Activated CD8-positive, alpha-beta memory T cell treated with anti-CD3 and anti-CD28 coated beads for 24 hours (primary cell): ENCODE data around the gene MEF2D.

Experiments used
- DNase-seq: peaks from one replicate; pipeline ENCODE4 v3.0.0-alpha.2; 2020

The MEF2D gene

DNA sequence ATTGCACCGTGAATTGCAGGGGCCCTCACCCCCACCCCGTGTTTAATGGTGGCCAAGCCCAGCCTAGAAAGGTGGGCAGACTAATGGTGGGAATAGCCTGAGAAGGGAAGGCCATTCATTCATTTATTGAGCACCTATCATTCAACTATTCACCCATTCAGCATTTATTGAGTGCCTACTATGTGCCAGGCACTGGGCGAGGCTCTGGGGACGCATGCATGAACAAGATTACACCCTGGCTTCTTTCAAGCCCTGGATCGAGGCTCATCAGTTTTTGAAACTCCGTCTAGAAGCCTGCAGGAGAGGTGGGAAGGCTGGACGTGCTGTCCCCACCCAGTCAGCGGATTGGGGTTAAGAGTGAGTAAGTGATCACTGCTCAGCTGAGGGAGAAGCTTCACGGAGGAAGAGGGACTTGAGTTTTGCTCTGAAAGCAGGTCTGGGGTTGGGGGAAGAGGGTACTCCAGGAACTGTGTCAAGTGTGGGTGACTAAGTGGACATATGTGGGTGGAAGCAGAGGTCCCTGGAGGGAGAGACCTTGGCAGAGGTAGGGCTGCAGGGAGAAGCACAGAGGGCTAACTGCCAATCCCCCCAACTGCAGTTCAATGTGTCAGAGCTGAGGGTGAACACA, 35.6 kb downstream of the MEF2D start:
- DNase-seq = no peak

DNA sequence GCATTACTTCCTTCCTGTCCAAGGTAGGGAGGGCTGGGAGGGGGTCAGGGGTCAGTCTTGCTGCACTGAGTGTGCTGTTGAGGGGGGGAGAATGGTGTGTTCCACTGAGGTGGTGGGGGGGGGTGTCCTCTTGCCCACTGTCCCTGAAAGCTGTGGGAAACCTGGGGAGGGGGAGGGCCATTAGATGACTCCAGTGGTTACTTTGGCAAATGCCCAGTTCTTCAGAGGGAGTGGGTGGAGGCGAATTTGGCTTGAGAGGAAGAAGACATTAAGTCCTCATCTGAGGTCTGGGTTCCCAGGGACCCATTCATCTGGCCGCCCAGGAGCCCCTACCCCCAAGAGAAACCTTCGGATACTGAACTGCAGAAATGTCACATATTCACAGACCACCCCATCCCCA, 36.2 kb downstream of the MEF2D start:
- DNase-seq = no peak

DNA sequence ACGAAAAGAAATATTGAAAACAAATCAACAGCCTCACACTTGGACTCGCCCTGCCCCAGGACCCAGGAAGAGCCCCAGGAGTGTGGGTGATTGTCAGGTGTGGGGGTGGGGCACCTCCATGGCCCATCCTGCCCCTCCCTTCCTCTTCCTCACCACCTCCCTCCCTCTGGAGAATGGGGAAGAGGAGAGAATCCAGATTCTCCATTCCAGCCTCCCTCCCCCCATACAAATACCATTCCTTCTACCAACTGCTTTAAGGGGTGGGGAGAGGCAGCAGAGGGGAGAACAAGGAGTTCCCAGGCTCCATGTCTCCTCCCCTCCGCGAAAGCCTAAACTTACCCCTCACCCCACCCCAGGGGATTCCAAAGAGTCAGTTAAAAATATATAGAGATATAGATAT, 36.7 kb downstream of the MEF2D start:
- DNase-seq = no peak

DNA sequence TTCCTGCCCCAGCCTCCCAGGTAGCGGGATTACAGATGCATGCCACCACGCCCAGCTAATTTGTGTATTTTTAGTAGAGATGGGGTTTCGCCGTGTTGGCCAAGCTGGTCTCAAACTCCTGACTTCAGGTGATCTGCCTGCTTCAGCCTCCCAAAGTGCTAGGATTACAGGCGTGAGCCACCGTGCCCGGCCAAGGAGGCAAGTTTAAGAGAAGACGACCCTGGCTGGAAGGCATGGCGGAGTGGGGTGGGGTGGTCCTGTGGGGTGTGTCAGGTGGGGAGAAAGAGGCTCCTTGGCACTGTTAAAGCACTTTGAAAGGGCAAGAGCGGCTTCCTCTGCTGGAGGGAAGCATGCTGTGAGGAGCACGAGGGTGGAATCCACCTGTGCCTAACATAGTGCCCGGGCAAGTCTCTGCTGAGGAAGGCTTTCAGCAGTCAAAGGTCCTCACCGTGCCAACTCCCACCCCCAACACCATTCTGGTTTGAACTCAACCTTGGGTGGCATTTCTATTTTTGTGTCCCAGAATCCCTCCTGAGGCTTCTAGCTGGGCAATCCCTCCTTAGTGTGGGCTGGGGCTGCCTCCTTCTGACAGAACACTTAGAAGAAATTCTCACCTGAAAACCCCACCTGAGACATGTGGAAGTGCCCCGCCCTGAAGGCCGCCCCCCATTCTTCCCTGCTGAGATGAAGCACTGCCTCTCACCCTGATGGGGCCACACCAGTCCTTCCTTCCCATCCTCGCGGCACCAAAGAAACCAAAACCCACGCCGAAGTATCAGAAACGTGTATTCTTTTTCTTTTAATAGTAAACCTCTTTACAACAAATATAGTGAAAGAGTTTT, 37.4 kb downstream of the MEF2D start:
- DNase-seq = no peak

DNA sequence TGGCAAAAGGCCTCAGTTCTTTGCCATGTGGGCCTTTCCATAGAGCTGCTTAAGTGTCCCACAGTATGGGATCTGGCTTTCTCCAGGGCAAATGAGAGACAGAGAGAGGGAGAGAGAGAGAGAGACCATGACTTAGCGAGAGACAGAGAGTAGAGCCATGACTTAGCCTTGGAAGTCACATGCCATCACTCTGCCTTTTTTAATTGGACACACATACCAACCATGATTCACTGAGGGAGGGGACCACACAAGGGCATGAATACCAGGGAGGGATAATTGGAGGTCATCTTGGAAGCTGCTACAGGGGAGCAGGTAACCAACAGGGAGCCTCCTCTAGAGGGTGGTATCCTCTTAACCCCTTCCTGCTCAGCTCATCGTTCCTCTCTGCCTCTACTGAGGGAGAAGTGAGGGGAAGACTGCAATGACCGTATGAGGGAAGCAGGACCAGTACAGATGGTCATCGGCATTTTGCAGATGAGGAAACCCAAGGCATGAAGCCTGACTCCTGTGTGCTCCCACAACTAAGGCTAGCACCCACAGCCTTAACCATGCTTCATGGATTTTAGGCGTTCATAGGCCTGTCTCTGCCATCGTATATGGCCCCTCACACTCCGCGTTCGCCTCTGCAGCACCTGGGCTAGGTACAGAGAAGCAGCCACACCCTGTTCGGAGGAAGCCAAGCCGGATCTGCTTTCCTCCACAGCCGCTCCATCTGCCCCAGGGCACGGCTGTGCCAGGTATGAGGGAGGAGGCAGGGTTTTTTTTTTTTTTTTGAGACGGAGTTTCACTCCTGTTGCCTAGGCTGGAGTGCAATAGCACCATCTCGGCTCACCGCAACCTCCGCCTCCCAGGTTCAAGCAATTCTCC, 38.6 kb downstream of the MEF2D start:
- no peak for DNase-seq

DNA sequence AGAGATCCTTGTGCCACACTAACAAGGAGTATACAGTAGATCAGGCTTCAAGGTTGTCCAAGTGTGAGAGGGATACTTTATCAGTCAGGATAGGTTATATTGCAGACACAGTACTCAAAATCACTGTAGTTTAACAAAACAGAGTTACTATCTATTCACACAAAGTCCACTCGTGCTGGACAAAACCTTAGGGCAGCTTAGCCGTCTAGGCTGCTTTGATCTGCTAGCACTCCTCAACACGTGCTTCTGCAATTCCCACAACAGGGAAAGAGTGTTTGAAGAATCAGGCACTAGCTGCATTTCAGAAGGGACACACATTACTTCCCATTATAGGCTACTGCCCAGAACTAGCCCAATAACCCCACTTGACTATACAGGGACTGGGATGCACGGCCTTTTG, 39.5 kb downstream of the MEF2D start:
- DNase-seq = no peak

DNA sequence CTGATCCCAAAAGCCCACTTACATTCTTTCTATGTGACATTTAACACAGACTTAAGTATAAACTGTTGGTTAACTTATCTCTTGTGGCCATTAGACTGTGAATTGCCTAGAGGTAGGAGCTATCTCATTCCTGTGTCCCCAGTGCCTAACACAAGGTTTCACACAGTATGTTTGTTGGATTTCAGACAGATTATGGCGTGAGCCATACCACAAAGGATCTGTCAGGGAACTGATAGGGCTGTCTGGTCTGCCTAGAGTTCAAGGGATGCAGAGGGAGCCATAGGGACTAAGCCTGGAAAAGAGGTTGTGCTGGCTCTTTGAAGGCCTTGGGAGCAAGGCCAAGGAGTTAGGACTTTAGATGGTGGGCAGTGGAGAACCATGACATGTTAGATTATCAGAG, 40.0 kb downstream of the MEF2D start:
- DNase-seq = no peak

DNA sequence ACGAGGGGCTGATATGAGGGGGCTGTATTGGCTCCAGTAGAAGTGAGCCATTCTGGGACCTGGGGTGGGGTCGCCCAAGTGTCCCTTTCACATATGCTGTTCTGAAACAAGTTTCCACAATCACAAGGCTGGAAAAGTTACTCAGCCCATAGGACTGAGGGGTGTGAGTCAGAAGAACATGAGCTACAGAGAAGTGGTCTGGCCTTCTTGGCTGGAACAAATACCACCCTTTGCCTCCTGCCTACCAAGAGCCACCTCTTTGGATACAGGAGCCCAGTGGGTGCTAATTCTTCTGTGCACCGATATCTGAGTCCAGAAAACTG, 42.4 kb downstream of the MEF2D start:
- no peak for DNase-seq

DNA sequence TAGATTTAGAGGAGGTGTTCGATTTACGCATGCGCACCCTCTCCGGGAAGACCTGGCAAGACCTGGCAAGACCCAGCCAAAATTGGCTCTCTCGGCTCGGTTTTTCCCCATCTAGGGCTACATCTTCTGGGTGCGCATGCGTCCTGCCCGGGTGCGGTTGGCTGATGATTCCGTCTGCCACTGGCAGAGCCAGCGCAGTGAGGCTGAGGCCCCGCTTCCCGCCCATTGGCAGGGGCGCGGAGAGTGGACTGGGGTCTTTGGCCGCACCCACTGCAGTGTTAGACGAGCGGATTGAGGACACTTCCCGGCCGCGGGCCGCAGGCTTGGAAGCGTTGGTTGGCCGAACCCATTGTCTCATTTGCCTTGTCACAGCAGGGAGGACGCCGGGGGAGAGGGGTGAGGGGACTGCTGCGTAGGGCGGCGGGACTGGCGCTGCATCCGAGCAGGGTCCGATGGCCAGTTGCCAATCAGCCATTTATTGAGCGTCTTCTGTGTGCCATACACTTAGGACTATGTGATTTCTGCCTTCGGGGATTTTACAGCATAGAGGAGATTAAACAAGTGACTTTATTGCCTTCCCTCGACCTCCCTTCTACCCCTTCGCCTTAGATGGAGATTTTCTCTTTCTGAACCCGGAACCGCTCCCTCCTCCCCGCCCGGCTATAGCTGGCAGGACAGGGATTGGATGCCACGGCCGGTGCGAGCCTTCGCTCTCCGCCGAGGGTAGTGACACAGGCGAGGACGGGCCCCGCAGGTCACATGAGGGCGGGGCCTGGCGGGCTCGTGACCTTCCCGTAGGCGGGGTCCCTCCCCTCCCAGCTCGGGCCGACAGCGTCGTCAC, 43.7 kb downstream of the MEF2D start:
- DNase-seq = peak; percentile 97

DNA sequence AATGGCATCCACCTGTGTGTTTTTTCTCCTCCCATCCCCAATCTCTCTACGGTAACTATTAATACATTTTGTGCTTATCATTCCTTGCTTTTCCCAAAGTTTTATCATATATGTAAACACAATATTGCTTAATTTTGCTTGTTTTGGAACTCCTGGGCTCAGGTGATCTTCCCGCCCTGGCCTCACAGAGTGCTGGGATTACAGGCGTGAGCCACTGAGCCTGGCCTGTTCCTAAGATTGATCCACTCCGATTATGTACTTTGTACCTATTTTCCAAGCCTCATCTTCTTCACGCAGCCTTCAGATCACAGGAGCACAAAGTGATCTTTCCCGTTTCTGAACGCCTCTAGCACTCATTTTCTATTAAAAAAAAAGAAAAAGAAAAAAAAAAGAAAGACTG, 45.2 kb downstream of the MEF2D start:
- DNase-seq = no peak

DNA sequence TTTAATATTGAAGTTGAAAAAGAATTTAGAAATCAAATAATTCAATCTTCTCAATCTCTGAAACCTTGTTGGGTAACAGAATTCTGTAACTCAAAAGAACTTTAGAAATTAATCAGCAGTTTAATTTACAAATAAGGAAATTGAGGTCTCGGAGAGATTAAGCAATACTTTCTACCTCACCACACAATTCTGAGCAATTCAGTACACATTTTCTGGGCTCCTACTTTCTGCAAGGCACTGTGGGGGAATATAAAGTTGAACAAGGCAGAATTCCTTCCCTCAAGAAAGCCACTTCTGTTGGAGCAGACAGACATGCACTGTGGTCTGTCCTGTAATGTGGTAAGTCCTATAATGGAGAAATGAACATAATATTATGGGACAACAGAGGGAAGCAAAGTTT, 47.7 kb downstream of the MEF2D start:
- no peak for DNase-seq

DNA sequence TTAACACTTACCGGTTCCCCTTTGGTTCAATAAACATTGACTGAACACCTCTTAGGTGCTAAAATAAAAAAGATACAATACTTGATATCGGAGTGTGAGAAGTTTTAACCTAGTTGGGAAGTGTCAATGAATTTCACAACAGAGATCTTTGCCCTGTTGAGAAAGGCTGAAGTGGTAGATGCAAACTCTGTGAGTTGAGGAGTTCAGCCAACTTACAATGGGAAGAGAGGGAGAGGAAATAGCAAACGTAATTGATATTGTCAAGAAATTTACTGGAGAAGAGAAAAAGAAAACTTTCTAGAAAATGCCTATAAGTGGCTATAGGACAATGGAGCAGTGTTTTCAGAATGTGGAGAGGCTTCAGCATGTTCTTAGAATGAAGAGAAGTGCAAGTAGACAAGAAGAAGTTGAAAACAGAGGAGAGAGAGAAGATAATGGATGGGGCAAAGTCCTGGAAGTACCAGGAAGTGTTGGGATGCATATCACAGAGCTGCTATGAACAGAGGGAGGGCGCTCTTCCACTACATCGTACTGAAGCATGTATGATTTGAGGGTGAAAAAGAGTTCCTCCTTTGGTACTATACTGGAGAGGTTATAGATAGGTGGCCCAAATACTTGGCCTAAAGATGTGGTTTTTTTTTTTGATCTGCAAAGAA, 48.9 kb downstream of the MEF2D start:
- no peak for DNase-seq

DNA sequence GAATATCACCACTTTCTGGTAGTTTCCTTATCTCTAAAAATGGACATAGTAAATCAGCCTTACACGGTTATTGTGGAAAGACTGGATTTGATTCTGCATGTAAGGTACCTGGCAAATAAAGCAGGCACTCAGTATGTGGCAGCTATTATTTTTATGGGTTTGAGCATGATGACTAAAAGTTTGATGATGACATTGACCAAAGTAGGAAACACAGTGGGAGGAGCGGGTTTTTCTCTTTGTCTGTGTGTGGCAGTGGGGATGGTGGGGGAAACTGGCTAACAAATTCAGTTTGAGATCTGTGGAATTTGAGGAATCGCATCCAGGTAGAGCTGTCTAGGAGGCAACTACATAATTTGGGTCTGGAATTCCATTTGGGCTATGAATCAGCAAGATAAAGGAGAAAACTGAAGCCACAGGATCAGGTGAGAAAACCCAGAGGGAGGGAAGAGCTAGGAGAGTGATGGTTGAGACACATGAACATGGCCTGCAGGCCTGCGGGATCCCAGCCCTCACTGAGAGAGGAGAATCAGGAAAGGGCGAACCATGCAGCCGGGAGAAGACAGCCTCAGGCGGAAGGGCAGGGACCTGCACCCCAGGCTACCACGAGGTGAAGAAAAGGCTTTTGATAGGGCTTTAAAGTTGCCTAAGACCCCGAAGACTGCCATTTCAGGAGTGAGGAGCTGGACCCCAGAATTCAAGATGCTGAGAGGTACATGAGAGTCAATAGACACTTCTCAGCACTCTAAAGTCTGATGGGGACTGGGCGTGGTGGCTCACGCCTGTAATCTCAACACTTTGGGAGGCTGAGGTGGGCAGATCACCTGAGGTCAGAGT, 52.2 kb downstream of the MEF2D start:
- no peak for DNase-seq

DNA sequence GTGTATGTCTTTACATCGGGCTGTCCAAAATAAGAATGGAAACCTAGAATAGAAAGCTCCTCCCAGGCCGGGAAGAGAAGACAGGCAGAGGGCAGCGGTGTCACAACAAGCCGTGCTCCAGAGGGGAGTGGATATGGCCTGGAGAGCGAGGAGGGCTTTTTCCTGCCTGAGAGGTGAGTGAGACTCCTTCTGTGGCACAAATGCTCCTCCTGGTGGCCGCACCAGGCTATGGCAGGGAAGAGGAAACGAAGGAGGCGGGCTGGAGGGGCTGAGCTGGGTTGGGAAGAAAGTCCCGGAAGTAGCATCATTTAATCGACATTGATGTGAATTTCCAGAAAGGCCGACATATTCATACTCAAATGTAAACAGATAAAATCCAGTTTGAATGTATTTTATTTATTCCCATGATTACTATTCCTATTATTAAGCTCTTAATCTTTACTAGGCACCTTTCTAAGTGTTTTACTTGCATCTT, 54.7 kb downstream of the MEF2D start:
- peak; percentile 93 for DNase-seq

DNA sequence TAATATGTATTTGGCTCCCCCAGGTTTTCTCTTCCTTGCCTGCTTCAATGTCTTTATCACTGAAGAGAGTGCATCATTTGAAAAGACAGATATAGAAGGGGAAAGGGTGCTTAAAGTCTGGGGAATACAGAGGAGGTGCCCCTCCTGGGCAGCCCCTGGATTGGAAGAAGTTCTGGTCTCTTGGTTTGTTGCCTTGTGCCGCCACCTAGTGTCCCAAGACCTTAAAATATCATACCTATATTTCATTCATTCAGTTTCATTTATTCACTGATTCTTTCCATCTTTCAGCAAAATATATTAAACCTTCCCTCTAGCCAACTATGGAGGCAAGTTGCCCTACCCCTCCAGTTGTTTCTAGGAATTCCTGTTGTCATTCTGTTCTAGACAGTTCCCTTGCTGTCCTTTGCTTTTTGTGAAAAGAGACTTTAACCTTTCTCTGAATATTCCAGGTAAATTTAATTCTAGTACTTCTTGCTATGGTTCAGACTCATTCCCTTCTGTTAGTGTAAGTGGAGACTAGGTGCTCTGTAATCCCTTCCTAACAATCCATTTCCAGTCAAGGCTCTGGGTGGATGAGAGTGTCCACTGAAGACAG, 56.1 kb downstream of the MEF2D start:
- no peak for DNase-seq

DNA sequence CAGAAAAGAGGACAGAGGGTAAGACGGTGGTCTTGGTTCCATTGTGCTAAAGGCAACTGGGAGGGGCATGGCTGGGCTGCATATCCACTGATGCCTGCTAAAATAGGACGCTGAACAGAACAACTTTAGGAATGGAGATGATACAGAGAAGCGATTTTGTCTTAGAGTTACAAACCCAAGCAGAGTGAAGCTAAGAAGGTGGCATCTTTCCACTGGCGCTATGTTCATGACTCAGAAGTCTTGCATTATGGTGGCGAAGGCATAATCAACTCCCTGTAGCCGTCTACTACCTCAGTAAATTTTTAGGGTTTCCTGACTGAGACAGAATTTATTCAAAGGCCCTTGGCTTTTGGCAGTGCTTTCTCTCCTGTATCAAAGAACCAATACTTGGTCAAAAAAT, 57.3 kb downstream of the MEF2D start:
- DNase-seq = no peak

DNA sequence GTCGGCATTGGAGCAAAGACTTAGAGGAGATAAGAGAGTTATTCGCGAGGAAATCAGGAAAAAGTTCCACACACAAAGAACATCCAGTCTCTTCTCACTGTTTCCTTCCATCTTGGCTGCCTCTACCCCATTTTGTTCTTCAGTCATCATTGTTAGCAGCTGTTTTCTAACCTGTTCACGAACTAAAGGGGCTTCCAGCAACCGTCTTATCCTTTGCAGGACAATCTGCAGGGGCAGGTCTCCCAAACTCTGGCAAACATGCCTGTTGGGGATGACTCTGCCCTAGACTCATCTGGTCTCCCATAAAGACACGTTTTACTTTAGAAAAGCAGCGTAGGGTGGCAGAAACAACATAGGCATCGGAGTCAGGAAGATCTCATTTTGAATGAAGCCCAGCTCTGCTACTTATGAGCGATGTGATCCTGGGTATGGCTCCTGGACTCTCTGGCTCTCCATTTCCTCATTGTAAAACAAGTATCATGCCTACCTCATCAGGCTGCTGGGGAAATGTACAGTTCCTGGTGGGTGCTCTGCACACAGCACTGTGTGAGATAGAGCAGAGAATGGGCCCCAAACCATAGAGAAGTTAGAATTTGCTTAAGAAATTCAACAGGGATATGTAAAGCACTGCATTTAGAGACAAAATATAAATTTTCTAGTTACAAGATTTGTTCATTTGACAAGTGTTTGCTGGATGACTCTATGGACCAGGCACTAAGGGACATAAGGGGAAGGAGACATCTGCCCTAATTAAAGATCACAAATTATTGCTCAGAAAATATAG, 59.7 kb downstream of the MEF2D start:
- DNase-seq = no peak

DNA sequence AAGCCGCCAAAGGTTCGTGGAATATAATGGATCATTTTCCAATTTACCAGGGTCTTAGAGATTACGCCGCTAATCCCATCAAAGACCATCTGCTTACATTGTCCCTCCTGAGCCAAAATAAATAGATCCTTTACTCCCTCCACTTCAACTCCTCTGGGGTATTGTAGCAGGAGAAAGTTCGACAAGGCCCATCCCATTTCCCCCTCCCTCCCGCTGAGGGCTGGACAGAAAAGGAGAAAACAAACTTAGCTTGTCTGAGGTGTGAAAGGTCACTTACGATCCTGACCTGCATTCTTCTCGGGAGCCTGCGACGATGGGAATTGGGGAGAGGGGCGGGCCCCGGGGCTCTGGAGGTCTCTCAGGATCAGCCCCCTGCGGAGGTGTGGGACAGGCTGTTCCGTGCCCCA, 60.8 kb downstream of the MEF2D start:
- no peak for DNase-seq

DNA sequence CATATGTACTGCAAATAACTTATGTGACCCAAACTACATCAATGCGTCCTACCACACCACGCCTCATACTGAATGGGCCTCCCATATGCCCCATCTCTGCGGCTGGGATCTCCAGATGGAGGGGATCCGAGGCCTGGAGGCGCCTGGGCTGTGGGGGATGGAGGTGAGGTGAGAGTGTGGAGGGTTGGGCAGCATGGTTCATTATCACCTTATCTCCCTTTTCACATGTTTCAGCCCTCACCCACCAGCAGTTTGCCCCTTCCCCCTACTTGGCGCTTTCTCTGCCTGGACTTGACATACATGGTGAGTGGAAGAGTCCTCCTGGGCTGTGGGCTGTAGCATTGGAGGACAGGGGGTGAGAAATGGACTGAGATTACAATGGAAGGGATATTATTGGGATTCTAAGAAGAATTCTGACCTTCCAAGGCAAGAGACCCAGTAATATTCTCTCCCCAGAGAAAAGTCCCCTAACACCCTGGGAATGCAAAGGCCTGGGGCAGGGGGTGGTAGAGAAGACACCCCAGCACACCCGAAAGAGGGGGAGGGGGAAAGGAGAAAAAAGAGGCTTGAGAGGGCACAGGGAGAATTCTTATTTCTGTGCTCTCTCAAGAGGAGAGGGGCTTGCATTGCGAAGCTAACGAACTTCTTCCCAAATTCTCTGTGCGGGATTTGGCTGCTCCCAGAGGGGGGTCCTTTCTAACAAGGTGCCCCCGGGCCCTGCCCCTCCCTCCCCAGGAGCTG, 61.4 kb downstream of the MEF2D start:
- no peak for DNase-seq
